Nephron (organoid): ENCODE results near the gene TTC9B.
A peak's percentile ranks its signal among the peaks of the same experiment; 100 is the strongest.

Experiments used
- H3K27ac Mint-ChIP-seq, 3 experiments: 2 replicates each; pipeline ENCODE4 v1.8.0; 2020; ENCODE audit warnings: mixed read lengths in 3 of 3, mild to moderate bottlenecking in 2 of 3, moderate library complexity in 1 of 3
- H3K27me3 Mint-ChIP-seq: 2 replicates; pipeline ENCODE4 v1.8.0; 2021; ENCODE audit warnings: low read depth, mild to moderate bottlenecking, moderate library complexity, mixed read lengths
- H3K36me3 Mint-ChIP-seq: 2 replicates; pipeline ENCODE4 v1.8.0; 2020; ENCODE audit warnings: low read depth, mixed read lengths
- H3K4me1 Mint-ChIP-seq: 2 replicates; pipeline ENCODE4 v1.8.0; 2020; ENCODE audit warnings: mixed read lengths
- H3K4me3 Mint-ChIP-seq, 3 experiments: 2 replicates each; pipeline ENCODE4 v1.8.0; 2020; ENCODE audit warnings: mild to moderate bottlenecking in 3 of 3, mixed read lengths in 3 of 3, moderate library complexity in 2 of 3
- H3K9me3 Mint-ChIP-seq: 2 replicates; pipeline ENCODE4 v1.8.0; 2020; ENCODE audit warnings: mixed read lengths
- CTCF ChIP-seq, 3 experiments: fragments of 200-600 bp; sonication (generic); IDR thresholded peaks; one replicate each; pipeline ENCODE4 v1.5.0; 2021; ENCODE audit warnings: antibody characterized with exemption in 3 of 3; ENCODE audit not compliant: unreplicated experiment in 3 of 3

The TTC9B gene

GRCh38 chr19:40217027-40217810 is 965 bp downstream of the TTC9B start:
- Mint-ChIP-seq H3K27me3 (peaks cover 70% of the 10 kb centered on the region), H3K4me1 (peaks cover 13% of the 10 kb centered on the region), H3K9me3 (peaks cover 3% of the 10 kb centered on the region), H3K4me3 (no peak overlapping the region), H3K27ac (no peak overlapping the region), H3K36me3 (peaks cover 11% of the 10 kb centered on the region)
- TF ChIP-seq CTCF (IDR thresholded peaks at IDR 0.05; ENCODE audit: unreplicated experiment in 3 of 3), result peak in 2 of 3 experiments; percentile 14 to 40

- Mint-ChIP-seq H3K27ac (no peak overlapping the region), H3K36me3 (peaks cover 7% of the 10 kb centered on the region), H3K4me1 (peaks cover 9% of the 10 kb centered on the region), H3K9me3 (no peaks in the 10 kb centered on the region), H3K4me3 (no peak overlapping the region), H3K27me3 (peaks cover 64% of the 10 kb centered on the region)
- TF ChIP-seq CTCF (IDR thresholded peaks at IDR 0.05; ENCODE audit: unreplicated experiment in 3 of 3), result no peak
Measured at GRCh38 chr19:40216777-40217026, 1.5 kb downstream of the TTC9B start.

GRCh38 chr19:40216013-40216776 is 2.0 kb downstream of the TTC9B start:
- no peak overlapping the region for H3K4me3 Mint-ChIP-seq
- peaks cover 59% of the 10 kb centered on the region for H3K27me3 Mint-ChIP-seq
- no peak overlapping the region for H3K27ac Mint-ChIP-seq
- peaks cover 11% of the 10 kb centered on the region for H3K36me3 Mint-ChIP-seq
- peaks cover 9% of the 10 kb centered on the region for H3K4me1 Mint-ChIP-seq
- H3K9me3 Mint-ChIP-seq, result no peaks in the 10 kb centered on the region
- no peak for TF ChIP-seq CTCF (IDR thresholded peaks at IDR 0.05; ENCODE audit: unreplicated experiment in 3 of 3)

GRCh38 chr19:40214936-40215335 is 3.2 kb downstream of the TTC9B start:
- H3K9me3 Mint-ChIP-seq, result no peaks in the 10 kb centered on the region
- H3K4me3 Mint-ChIP-seq, result no peak overlapping the region

GRCh38 chr19:40213882-40214570 is 4.2 kb downstream of the TTC9B start:
- TF ChIP-seq CTCF (IDR thresholded peaks at IDR 0.05; ENCODE audit: unreplicated experiment in 3 of 3), result no peak
- Mint-ChIP-seq H3K36me3 (peaks cover 28% of the 10 kb centered on the region), H3K27ac (no peak overlapping the region), H3K9me3 (no peaks in the 10 kb centered on the region), H3K27me3 (peaks cover 39% of the 10 kb centered on the region), H3K4me3 (no peak overlapping the region), H3K4me1 (peaks cover 9% of the 10 kb centered on the region)

More at GRCh38 chr19:40214936-40215335, 3.2 kb downstream of the TTC9B start:
- H3K4me1 Mint-ChIP-seq, result peaks cover 9% of the 10 kb centered on the region
- peaks cover 20% of the 10 kb centered on the region for H3K36me3 Mint-ChIP-seq
- H3K27me3 Mint-ChIP-seq, result peaks cover 48% of the 10 kb centered on the region
- TF ChIP-seq CTCF (IDR thresholded peaks at IDR 0.05; ENCODE audit: unreplicated experiment in 3 of 3), result no peak
- no peak overlapping the region for H3K27ac Mint-ChIP-seq
